ENCODE data around the gene FNBP1. TPM values are rescaled to one million over a fixed set of nuclear protein-coding genes. Genes with fewer than 3 reads are reported as not detected.

Gene FNBP1
- total and polyA plus RNA-seq, 2 donors (not counting 1 experiment from before 2014, with no cell fraction given): 42.9 to 318 TPM

GRCh38 chr9:130049431-130050210 lies 6.6 kb upstream of the FNBP1 start:
- CTCF ChIA-PET: no interaction called here
- Histone ChIP-seq H3K27me3 (replicated peaks in 1 of 4; ENCODE audit: control extremely low read depth in 1 of 4, control insufficient read depth in 3 of 4, insufficient read depth in 4 of 4, low read length in 3 of 4) (no peaks in the 10 kb centered on the region), H3K9ac (ENCODE audit: low read length) (no peak overlapping the region), H3K27ac (ENCODE audit: low read length in 2 of 2) (no peak overlapping the region), H3K4me3 (ENCODE audit: control extremely low read depth in 1 of 5, extremely low read depth in 1 of 5, insufficient read depth in 1 of 5, low read depth in 2 of 5, low read length in 4 of 5) (no peak overlapping the region), H3K4me2 (replicated peaks; ENCODE audit: low read depth, low read length, poor library complexity, severe bottlenecking) (no peak overlapping the region), H3K36me3 (replicated peaks in 1 of 2; ENCODE audit: control extremely low read depth in 1 of 2, control insufficient read depth in 1 of 2, extremely low read depth in 1 of 2, insufficient read depth in 2 of 2, low read length in 1 of 2) (no peaks in the 10 kb centered on the region), H3K79me2 (ENCODE audit: control insufficient read depth, insufficient read depth, low read length) (peaks cover 40% of the 10 kb centered on the region), H3K4me1 (ENCODE audit: control insufficient read depth in 2 of 2, insufficient read depth in 2 of 2, low read length in 2 of 2) (peaks cover 26 to 33% of the 10 kb centered on the region in 2 donors), H2AFZ (ENCODE audit: insufficient read depth, low read depth, low read length, poor library complexity, severe bottlenecking) (no peak overlapping the region), H3K9me3 (ENCODE audit: control extremely low read depth in 1 of 3, control insufficient read depth in 2 of 3, insufficient read depth in 1 of 3, low read length in 2 of 3) (no peaks in the 10 kb centered on the region), H4K20me1 (ENCODE audit: control insufficient read depth, insufficient read depth, low read length, poor library complexity, severe bottlenecking) (peaks cover 8% of the 10 kb centered on the region)
- WGBS (ENCODE audit: insufficient coverage): 100% methylated on average over 1 of the region's 11 CpGs
- TF ChIP-seq EZH2 (IDR thresholded peaks at IDR 0.05; ENCODE audit: borderline replicate concordance, insufficient read depth, low read depth, low read length, poor library complexity, severe bottlenecking) (no peak), CTCF (IDR thresholded peaks at IDR 0.05) (no peak)
- Mint-ChIP-seq H3K27me3 (no peaks in the 10 kb centered on the region), H3K4me3 (no peak overlapping the region), H3K4me1 (peaks cover 37% of the 10 kb centered on the region), H3K9me3 (ENCODE audit: insufficient read depth) (no peaks in the 10 kb centered on the region), H3K27ac (no peak overlapping the region)
- intact Hi-C loops (cut with micrococcal nuclease): loop anchor here (10.0 kb wide), 1 partner anchor 935 kb away; the partner anchor contains the start of genes CRAT and PTPA
- POLR2A ChIA-PET: no interaction called here
- ATAC-seq (ENCODE audit: low read depth): no peak
- no peak for DNase-seq

All from B cell (primary cell).